ENCODE measurements around the gene PHLDA2. TPM values are rescaled to one million over a fixed set of nuclear protein-coding genes. Genes with fewer than 3 reads are reported as not detected.

PHLDA2 gene
- total and polyA plus RNA-seq, 2 of the 13 experiments (the other 11 are each of a cell fraction or from before 2014, with no cell fraction given) = 0.55 to 0.78 TPM

DNA sequence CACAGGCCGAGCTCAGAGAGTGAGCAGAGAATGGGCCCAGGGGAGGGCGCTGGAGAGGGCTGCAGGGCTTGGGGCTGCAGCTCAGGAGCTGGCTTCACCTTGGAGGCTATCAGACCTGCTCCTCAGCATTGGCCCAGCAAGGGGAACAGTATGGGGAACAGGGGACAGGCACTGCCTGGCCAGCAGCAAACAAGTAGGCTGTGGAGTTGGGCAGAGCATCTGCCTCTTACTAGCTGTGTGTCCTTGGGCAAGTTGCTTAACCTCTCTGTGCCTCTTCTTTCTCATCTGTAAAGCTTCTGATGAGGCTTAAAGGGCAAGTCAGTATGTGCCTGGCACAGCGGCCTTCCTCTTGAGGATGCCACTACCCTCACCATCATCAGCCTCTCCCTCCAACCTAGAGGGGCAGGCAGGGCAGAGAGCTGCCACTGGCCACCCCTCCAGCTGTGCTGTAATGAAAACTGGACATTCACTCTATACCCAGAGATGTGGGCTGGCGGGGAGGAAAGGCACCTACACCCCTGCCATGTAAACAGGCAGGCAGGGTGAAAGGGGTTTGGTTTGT is 36.2 kb downstream of the PHLDA2 start (continued):
- peak; percentile 60; the same call in 1 of the 2 replicates for TF ChIP-seq ZMYM3 (CRISPR knock-in tag; IDR thresholded peaks at IDR 0.05)
- TF ChIP-seq CHCHD3 (CRISPR knock-in tag; IDR thresholded peaks at IDR 0.05) = 0 out of 2 replicates have a peak, but pooled peaks have one; percentile 29

DNA sequence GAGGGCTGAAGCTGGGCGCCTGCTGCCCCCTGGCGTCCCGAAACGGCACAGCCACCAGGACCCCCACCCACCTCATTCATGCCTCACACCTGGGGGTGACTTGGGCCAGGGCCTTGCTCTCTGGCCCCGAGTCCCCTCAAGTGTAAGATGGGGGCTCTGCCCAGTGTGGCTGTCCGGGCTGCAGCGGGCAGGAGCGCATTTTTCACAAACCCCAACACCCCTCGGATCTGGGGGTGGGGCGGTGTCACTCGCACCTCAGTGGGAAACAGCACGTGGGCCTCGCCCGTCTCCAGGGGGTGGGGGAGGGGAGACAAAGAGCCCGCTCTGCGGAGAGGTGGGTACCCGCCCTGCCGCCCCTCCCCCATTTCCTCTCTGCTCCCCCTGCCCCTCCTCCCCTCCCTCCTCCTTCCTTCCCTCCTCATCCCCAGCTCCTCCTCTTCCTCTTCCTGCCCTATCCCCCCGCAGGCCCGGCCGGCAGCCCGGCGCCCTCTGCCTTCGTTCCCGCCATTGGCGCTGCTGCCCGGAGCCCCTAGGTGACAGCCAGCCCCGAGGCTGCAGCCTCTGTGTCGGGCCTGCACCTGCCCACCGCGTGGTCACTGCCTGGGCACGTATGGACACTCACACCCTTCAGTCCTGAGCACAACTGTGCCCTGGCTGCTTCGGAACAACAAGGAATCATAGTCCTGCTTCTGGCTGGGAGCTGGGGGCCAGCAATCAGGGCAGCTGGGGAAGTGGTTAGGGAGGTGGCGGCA is 36.8 kb downstream of the PHLDA2 start:
- DNase-seq (ENCODE audit: low spot score) = no peak
- Histone ChIP-seq H3K9me3 (ENCODE audit: low read length) (no peaks in the 10 kb centered on the region), H3K9ac (ENCODE audit: insufficient read depth, low read depth, low read length) (no peak overlapping the region), H3K27me3 (ENCODE audit: control insufficient read depth in 1 of 2, insufficient read depth in 2 of 2, low read length in 2 of 2) (peaks cover 3 to 18% of the 10 kb centered on the region in 2 experiments; a peak in 4 of 5 replicates), H3K36me3 (replicated peaks in 1 of 2; ENCODE audit: control insufficient read depth in 1 of 2, insufficient read depth in 2 of 2, low read length in 2 of 2) (no peaks in the 10 kb centered on the region), H4K20me1 (ENCODE audit: insufficient read depth, low read length) (no peaks in the 10 kb centered on the region), H3K79me2 (ENCODE audit: insufficient read depth, low read length) (no peaks in the 10 kb centered on the region), H3K4me3 (replicated peaks in 1 of 3; ENCODE audit: insufficient read depth in 1 of 3, low read depth in 2 of 3, low read length in 3 of 3) (peak overlapping the region in 1 of 3 experiments; percentile 11; a peak in 2 of 6 replicates), H3K4me1 (ENCODE audit: insufficient read depth, low read length) (peaks cover 39% of the 10 kb centered on the region), H2AFZ (ENCODE audit: low read length) (no peak overlapping the region), H3K27ac (ENCODE audit: extremely low read length, insufficient read depth, low read length) (no peak overlapping the region), H3K4me2 (ENCODE audit: low read depth, low read length) (peak overlapping the region; percentile 41)
- POLR2A ChIA-PET = interaction anchor here (1.0 to 2.2 kb wide), 8 partner anchors 10 to 359 kb away, joined by 3 to 9 read pairs (median 4); partner anchors contain the start of gene KCNQ1OT1
- in situ Hi-C loops (cut with HindIII; ENCODE audit: extremely low pct_ligation_motif_present, low pct_unique_long_range_greater_than_20kb) = no loop called here
- intact Hi-C loops (cut with micrococcal nuclease; ENCODE audit: unreplicated experiment) = loop anchor here (2.0 kb wide), 1 partner anchor 464 kb away; no protein-coding TSS in a partner anchor
- no peak for FAIRE-seq
- peak; percentile 67 for ATAC-seq
- 24% methylated on average over 22 of the region's 34 CpGs for WGBS (ENCODE audit: low lambda C conversion rate)
- no TSS peak for BruUV-seq (replicated peaks)
- CTCF ChIA-PET (ENCODE audit: low intra/inter-chr PET ratio, low total read pairs) = interaction anchor here (1.0 to 8.6 kb wide), 3 partner anchors 38 to 360 kb away, joined by 3 to 148 read pairs (median 11); no protein-coding TSS in a partner anchor
- TF ChIP-seq, protein P1, sequence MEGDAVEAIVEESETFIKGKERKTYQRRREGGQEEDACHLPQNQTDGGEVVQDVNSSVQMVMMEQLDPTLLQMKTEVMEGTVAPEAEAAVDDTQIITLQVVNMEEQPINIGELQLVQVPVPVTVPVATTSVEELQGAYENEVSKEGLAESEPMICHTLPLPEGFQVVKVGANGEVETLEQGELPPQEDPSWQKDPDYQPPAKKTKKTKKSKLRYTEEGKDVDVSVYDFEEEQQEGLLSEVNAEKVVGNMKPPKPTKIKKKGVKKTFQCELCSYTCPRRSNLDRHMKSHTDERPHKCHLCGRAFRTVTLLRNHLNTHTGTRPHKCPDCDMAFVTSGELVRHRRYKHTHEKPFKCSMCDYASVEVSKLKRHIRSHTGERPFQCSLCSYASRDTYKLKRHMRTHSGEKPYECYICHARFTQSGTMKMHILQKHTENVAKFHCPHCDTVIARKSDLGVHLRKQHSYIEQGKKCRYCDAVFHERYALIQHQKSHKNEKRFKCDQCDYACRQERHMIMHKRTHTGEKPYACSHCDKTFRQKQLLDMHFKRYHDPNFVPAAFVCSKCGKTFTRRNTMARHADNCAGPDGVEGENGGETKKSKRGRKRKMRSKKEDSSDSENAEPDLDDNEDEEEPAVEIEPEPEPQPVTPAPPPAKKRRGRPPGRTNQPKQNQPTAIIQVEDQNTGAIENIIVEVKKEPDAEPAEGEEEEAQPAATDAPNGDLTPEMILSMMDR (CRISPR knock-in tag; IDR thresholded peaks at IDR 0.05) = peak; percentile 99
- peak; percentile 71 for TF ChIP-seq ZBTB33 (CRISPR knock-in tag; IDR thresholded peaks at IDR 0.05)
- peak; percentile 65 for TF ChIP-seq GABPA (IDR thresholded peaks at IDR 0.05; ENCODE audit: low read depth, low read length)
- peak; percentile 54; the same call in 1 of the 2 replicates for TF ChIP-seq GABPA (CRISPR knock-in tag; IDR thresholded peaks at IDR 0.05; ENCODE audit: low read depth)
- TF ChIP-seq GABPB1 (CRISPR knock-in tag; IDR thresholded peaks at IDR 0.05) = peak; percentile 81
- TF ChIP-seq, protein P2, sequence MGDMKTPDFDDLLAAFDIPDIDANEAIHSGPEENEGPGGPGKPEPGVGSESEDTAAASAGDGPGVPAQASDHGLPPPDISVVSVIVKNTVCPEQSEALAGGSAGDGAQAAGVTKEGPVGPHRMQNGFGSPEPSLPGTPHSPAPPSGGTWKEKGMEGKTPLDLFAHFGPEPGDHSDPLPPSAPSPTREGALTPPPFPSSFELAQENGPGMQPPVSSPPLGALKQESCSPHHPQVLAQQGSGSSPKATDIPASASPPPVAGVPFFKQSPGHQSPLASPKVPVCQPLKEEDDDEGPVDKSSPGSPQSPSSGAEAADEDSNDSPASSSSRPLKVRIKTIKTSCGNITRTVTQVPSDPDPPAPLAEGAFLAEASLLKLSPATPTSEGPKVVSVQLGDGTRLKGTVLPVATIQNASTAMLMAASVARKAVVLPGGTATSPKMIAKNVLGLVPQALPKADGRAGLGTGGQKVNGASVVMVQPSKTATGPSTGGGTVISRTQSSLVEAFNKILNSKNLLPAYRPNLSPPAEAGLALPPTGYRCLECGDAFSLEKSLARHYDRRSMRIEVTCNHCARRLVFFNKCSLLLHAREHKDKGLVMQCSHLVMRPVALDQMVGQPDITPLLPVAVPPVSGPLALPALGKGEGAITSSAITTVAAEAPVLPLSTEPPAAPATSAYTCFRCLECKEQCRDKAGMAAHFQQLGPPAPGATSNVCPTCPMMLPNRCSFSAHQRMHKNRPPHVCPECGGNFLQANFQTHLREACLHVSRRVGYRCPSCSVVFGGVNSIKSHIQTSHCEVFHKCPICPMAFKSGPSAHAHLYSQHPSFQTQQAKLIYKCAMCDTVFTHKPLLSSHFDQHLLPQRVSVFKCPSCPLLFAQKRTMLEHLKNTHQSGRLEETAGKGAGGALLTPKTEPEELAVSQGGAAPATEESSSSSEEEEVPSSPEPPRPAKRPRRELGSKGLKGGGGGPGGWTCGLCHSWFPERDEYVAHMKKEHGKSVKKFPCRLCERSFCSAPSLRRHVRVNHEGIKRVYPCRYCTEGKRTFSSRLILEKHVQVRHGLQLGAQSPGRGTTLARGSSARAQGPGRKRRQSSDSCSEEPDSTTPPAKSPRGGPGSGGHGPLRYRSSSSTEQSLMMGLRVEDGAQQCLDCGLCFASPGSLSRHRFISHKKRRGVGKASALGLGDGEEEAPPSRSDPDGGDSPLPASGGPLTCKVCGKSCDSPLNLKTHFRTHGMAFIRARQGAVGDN (CRISPR knock-in tag; IDR thresholded peaks at IDR 0.05) = peak; percentile 49
- 0 out of 2 replicates have a peak, but pooled peaks have one; percentile 31 for TF ChIP-seq BORCS8-MEF2B (CRISPR knock-in tag; IDR thresholded peaks at IDR 0.05)
- no peak for TF ChIP-seq NFE2 (CRISPR knock-in tag; IDR thresholded peaks at IDR 0.05)
- peak; percentile 99 for TF ChIP-seq STAG1 (CRISPR knock-in tag; IDR thresholded peaks at IDR 0.05)
- TF ChIP-seq THAP11 (CRISPR knock-in tag; IDR thresholded peaks at IDR 0.05) = peak; percentile 25; the same call in 1 of the 2 replicates
- TF ChIP-seq SMC3 (IDR thresholded peaks at IDR 0.05; ENCODE audit: low read length) = peak; percentile 40; the same call in 1 of the 2 replicates

All from HepG2 (cell line).